Effector memory CD8-positive, alpha-beta T cell (primary cell): ENCODE results near the gene CBX2.

Experiments used
- ATAC-seq: fragments of 150-1000 bp; cut with Tn5 transposase; replicated peaks from 2 replicates; pipeline ENCODE4 v1.10.0; 2021; ENCODE audit warnings: mild to moderate bottlenecking, moderate library complexity
- DNase-seq, 3 experiments: peaks; one replicate each; pipeline ENCODE4 v3.0.0; 2021
- H3K27ac Mint-ChIP-seq, 2 donors: one replicate each; pipeline ENCODE4 v1.8.0; 2022; ENCODE audit warnings: mild to moderate bottlenecking in 2 of 2, mixed read lengths in 2 of 2, moderate library complexity in 2 of 2
- H3K27me3 Mint-ChIP-seq, 2 donors: one replicate each; pipeline ENCODE4 v1.8.0; 2022; ENCODE audit warnings: mixed read lengths in 2 of 2
- H3K36me3 Mint-ChIP-seq: one replicate; pipeline ENCODE4 v1.8.0; 2022; ENCODE audit warnings: mild to moderate bottlenecking, moderate library complexity, mixed read lengths; ENCODE audit not compliant: insufficient read depth
- H3K4me1 Mint-ChIP-seq, 2 donors: one replicate each; pipeline ENCODE4 v1.8.0; 2022; ENCODE audit warnings: low read depth in 2 of 2, mixed read lengths in 2 of 2
- H3K4me3 Mint-ChIP-seq, 2 donors: one replicate each; pipeline ENCODE4 v1.8.0; 2022; ENCODE audit warnings: mild to moderate bottlenecking in 2 of 2, mixed read lengths in 2 of 2, moderate library complexity in 2 of 2
- H3K9me3 Mint-ChIP-seq, 2 donors: one replicate each; pipeline ENCODE4 v1.8.0; 2022; ENCODE audit warnings: mixed read lengths in 2 of 2
- total RNA-seq, 9 experiments: gene quantifications; one replicate each; lab custom pipeline; 2026; lab: John Stamatoyannopoulos, UW

Gene CBX2
- 0.11 to 2.7 (median 1.1) reads per million in 9 experiments for total RNA-seq

DNA sequence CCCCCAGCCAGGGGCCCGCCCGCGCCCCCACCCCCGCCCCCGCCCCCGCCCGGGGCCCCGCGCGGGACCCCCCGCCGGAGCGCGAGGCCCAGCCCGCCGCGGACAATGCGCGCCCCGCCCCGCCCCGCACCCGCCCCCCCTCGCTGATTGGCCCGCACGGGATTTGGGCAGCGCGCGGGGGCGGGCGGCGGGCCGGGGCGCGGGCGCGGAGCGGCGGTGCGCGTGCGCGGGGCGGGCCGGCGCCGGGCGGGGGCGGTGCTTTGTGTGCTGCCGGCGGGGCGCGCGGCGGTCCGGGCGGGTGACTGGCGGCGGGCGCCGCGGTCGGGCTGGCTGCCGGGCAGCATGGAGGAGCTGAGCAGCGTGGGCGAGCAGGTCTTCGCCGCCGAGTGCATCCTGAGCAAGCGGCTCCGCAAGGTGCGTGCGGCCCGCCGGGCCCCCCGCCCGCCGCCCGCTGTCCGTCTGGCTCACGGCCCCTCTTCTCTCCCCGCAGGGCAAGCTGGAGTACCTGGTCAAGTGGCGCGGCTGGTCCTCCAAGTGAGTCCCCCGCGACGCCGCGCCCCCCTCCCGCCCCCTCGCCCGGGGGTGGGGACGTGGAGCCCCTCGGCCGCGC is at the start of gene CBX2:
TSS of gene CBX2 (plus strand) at position 255 of the 610 bp plus-strand sequence. CDS start at position 343, 88 bp downstream.
- Mint-ChIP-seq H3K27me3 (peaks cover 76 to 87% of the 10 kb centered on the region in 2 donors), H3K27ac (peak within 1 kb of the TSS in 1 of 2 donors; percentile 49), H3K4me1 (peaks cover 5 to 11% of the 10 kb centered on the region in 2 donors), H3K4me3 (peak within 1 kb of the TSS; percentile 84 to 88), H3K36me3 (peaks cover 12% of the 10 kb centered on the region), H3K9me3 (no peaks in the 10 kb centered on the region)
- peak; percentile 66 to 78 (median 71) for DNase-seq
- ATAC-seq = peak; percentile 84

DNA sequence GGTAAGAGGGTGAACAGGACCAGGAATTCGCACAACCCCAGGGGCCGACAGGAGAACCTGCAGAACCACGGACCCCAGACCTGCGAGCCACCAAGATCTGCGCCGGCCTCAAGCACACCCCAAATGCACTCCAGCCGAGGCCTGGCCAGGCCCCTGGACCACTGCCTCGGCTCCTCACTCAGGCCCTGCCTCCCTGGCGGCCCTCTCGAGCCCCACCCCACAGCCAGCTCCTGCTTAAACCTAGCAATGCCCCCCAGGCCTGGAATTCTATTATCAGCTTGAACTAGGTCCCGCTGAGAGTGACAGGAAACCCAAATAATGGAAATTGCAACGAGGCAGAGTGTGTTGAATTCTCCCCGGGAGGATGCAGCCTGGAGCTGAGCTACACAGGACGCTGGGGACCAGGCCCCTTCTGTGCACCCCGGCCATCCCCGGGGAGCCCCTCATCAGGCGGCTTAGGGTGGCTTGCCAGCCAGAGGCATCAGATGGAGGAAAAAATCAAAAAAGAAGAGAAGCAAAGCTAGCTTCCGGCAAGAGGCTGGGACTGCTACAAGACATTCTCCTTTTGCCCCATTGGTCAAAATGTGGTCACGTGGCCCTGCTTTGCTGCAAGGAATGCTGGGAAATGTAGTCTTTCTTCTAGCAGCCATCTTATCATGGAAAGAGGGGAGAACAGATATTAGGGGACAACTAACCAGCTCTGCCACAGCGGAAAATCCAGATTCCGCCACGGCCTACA is 49.6 kb upstream of the CBX2 start:
- Mint-ChIP-seq H3K4me1 (peaks cover 1 to 32% of the 10 kb centered on the region in 2 donors), H3K9me3 (no peaks in the 10 kb centered on the region), H3K36me3 (peaks cover 3% of the 10 kb centered on the region), H3K4me3 (peak overlapping the region; percentile 73 to 83), H3K27me3 (no peaks in the 10 kb centered on the region), H3K27ac (peak overlapping the region; percentile 88 to 91)
- ATAC-seq (peak; percentile 78), DNase-seq (peak; percentile 82 to 84 (median 83))

DNA sequence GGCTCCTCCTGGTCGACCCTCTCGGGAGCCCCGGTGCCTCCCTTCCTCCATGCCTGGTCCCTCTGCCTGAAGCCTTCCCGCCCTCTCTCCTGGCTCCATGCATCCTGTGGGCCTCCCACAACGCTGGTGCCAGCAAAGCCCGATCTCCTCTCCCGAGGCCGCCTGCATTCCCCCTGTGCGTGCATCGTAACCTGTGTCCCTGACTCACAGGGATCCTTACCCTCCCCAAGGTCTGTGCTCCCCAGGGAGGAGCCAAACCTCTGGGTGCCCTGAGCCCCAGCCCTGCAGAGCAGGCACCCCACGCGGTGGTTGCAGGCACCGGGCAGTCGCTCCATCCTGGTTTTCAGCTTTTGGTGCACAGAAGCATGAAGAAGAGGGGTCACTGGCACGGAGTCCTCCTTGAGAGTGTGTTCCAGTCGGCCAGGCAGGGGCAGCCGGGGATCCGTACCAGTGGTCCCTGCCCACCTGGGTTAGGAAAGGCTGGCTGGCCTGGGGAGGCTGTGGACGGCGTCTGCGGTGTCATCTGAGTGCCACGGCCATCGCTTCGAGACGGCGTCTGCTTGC is 49.0 kb upstream of the CBX2 start:
- H3K4me3 Mint-ChIP-seq = peak overlapping the region; percentile 73 to 83
- peak overlapping the region in 1 of 2 donors; percentile 88 for H3K27ac Mint-ChIP-seq
- peaks cover 3% of the 10 kb centered on the region for H3K36me3 Mint-ChIP-seq

DNA sequence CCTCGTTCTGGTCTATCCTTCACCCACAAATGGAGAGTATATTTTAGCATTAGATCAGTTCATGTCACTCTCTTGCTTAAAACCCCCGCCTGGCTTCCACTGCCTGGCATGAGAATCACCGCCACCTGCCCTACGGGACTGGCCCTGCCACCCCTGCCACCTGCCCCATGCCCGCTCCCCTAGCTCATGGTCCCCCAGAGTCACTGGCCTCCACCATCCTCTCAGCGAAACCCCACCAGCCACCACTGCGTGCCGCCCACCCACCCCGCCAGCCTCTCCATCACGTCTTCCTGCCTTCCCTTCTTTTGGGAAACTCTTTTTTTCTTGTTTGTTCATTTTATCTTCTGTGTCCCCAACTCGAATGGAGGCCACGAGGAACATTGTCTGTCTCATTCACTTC is 48.2 kb upstream of the CBX2 start:
- DNase-seq = no peak
- H3K27ac Mint-ChIP-seq = peak overlapping the region in 1 of 2 donors; percentile 88
- no peaks in the 10 kb centered on the region for H3K27me3 Mint-ChIP-seq
- H3K4me1 Mint-ChIP-seq = peaks cover 4 to 37% of the 10 kb centered on the region in 2 donors
- no peaks in the 10 kb centered on the region for H3K9me3 Mint-ChIP-seq
- ATAC-seq = no peak
- H3K4me3 Mint-ChIP-seq = peak overlapping the region in 1 of 2 donors; percentile 83
- H3K36me3 Mint-ChIP-seq = peaks cover 3% of the 10 kb centered on the region

More for the DNA sequence above, 49.0 kb upstream of the CBX2 start:
- no peak for DNase-seq
- no peaks in the 10 kb centered on the region for H3K27me3 Mint-ChIP-seq
- no peak for ATAC-seq
- H3K4me1 Mint-ChIP-seq = peaks cover 4 to 37% of the 10 kb centered on the region in 2 donors
- no peaks in the 10 kb centered on the region for H3K9me3 Mint-ChIP-seq

DNA sequence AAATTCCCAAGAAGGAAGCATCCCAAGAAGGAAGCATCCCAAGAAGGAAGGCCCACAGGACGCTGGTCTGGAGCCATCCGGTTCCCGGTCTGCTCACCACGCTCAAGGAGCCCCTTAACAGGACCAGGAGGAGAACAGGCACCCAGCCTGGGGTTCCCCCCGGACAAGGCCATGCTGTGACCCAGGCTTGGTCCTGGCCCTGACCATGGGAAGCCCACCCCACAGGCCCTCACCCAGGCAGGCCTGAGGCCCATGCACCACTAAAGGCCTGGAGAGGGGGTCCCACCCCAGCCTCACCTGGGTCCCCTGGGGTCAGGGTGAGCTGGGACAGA is 47.5 kb upstream of the CBX2 start:
- no peak for ATAC-seq
- H3K4me3 Mint-ChIP-seq = no peak overlapping the region
- no peaks in the 10 kb centered on the region for H3K9me3 Mint-ChIP-seq

DNA sequence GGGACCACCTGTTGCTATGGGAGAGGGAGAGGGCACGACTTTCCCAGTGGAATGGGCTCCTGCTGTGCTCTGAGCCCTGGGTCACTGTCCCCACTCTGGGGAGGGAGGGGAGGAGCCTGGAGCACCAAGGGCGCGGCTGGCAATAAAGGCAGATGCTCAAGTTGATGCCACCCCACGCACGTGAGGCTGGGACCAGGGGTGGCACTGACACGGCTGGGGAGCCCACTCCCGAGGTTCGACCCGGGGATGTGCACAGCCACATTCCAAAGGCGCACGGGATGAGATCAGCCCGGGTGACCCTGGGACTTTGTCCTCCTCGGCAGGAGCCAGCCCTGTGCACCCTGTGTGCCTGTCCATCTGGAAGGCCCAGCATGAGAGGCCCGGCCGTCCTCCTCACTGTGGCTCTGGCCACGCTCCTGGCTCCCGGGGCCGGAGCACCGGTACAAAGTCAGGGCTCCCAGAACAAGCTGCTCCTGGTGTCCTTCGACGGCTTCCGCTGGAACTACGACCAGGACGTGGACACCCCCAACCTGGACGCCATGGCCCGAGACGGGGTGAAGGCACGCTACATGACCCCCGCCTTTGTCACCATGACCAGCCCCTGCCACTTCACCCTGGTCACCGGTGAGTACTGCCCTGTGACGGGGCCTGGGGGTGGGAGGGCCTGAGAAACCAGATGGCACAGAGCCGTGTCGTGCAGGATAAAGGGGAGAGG is 47.0 kb upstream of the CBX2 start, which contains the start of gene ENPP7:
TSS of gene ENPP7 (plus strand) at position 175 of the 715 bp plus-strand sequence. CDS start at position 372, 197 bp downstream.
- ATAC-seq = no peak
- Mint-ChIP-seq H3K4me1 (peaks cover 4 to 37% of the 10 kb centered on the region in 2 donors), H3K27ac (peak within 1 kb of the TSS in 1 of 2 donors; percentile 88), H3K36me3 (peaks cover 3% of the 10 kb centered on the region), H3K27me3 (no peaks in the 10 kb centered on the region), H3K4me3 (peak within 1 kb of the TSS in 1 of 2 donors; percentile 96), H3K9me3 (no peaks in the 10 kb centered on the region)
- no peak for DNase-seq

More for the DNA sequence above, 47.5 kb upstream of the CBX2 start:
- no peak for DNase-seq
- H3K4me1 Mint-ChIP-seq = peaks cover 4 to 37% of the 10 kb centered on the region in 2 donors
- H3K36me3 Mint-ChIP-seq = peaks cover 3% of the 10 kb centered on the region
- H3K27ac Mint-ChIP-seq = no peak overlapping the region
- H3K27me3 Mint-ChIP-seq = no peaks in the 10 kb centered on the region

DNA sequence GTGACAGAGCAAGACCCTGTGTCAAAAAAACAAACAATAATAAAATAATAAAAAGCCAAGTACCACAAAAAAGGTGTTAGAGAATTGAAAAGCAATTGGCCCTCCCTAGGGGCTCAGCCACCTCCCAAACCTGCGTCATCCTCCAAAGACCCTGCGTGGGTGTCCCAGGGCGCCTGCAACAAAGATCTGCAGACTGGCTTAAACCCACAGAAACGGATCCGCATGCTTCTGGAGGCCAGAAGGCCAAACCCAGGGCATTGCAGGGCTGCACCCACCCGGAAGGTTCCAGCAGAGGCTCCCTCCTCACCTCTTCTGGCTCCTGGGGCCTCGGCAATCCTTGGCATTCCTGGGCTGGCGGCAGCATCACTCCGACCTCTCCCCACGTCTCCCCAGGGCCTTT is 45.7 kb upstream of the CBX2 start:
- Mint-ChIP-seq H3K27ac (peak overlapping the region; percentile 13 to 96), H3K36me3 (peaks cover 3% of the 10 kb centered on the region), H3K4me1 (peaks cover 4 to 37% of the 10 kb centered on the region in 2 donors), H3K9me3 (no peaks in the 10 kb centered on the region), H3K4me3 (peak overlapping the region in 1 of 2 donors; percentile 96), H3K27me3 (peaks cover 2% of the 10 kb centered on the region in 2 donors)
- DNase-seq = no peak
- no peak for ATAC-seq

DNA sequence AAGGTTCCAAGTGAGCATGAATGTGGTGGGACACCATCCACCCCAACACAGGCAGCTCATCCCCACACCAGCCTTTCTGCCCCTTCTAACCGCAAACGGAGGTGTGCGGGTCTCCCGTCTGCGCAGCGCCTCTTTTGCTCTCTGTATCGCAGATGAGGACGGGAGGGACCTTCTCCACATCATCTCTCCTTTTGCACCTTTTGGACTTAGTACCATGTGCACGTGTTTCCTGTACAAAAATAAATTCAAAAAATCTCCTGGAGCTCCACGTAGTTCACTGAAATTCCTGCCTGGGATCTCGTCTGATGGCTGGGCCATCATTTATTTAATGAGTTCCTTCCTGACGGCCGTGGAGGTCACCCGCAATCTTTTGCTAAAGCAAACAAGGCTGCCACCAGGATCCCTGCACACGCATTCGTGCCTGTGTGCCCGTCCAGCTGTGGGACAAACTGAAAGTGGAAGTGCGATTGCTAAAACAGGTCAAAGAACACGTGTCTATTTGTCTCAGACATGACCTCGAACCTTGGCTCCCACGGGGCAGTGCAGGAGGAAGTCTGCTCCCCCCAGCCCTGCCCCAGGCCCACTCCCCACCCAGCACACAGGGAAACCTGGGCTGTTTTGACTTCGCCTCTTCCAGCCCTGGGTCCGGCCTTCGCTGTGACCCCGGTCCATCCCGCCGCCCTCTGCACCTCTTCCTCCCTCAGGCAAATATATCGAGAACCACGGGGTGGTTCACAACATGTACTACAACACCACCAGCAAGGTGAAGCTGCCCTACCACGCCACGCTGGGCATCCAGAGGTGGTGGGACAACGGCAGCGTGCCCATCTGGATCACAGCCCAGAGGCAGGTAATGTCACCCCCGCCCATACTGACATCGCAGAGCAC is 44.9 kb upstream of the CBX2 start:
- ATAC-seq = peak; percentile 82
- H3K4me1 Mint-ChIP-seq = peaks cover 4 to 33% of the 10 kb centered on the region in 2 donors
- H3K27me3 Mint-ChIP-seq = peaks cover 10% of the 10 kb centered on the region in 2 donors
- H3K36me3 Mint-ChIP-seq = peaks cover 3% of the 10 kb centered on the region
- H3K9me3 Mint-ChIP-seq = no peaks in the 10 kb centered on the region
- peak overlapping the region; percentile 61 to 96 for H3K4me3 Mint-ChIP-seq
- peak overlapping the region; percentile 59 to 96 for H3K27ac Mint-ChIP-seq
- peak in 2 of 3 experiments; percentile 34 to 37 for DNase-seq

DNA sequence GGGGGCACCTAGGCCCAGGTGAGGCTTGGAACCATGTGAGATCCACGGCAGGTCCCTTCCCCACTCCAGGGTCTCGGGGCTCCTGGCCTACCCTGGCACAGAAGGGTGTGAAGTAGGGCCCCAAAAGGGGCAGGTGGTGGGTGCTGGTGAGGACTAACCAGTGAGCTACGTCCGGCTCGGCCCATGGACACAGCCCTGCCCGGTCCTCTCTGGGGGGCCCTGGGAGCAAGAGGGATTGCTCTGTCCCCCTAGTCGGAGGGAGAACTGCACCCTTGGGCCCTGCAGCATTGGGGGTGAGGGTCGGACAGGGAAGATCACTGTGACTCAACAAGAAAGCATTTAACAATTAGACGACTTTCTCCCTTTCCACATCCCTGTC is 44.3 kb upstream of the CBX2 start:
- H3K36me3 Mint-ChIP-seq = peaks cover 3% of the 10 kb centered on the region
- ATAC-seq (no peak), DNase-seq (no peak)
- peaks cover 4 to 29% of the 10 kb centered on the region in 2 donors for H3K4me1 Mint-ChIP-seq
- peak overlapping the region; percentile 59 to 96 for H3K27ac Mint-ChIP-seq
- H3K9me3 Mint-ChIP-seq = no peaks in the 10 kb centered on the region
- H3K4me3 Mint-ChIP-seq = peak overlapping the region; percentile 61 to 96
- H3K27me3 Mint-ChIP-seq = peaks cover 14 to 16% of the 10 kb centered on the region in 2 donors

DNA sequence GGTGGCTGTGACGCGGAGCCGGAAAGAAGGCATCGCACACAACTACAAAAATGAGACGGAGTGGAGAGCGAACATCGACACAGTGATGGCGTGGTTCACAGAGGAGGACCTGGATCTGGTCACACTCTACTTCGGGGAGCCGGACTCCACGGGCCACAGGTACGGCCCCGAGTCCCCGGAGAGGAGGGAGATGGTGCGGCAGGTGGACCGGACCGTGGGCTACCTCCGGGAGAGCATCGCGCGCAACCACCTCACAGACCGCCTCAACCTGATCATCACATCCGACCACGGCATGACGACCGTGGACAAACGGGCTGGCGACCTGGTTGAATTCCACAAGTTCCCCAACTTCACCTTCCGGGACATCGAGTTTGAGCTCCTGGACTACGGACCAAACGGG is 42.9 kb upstream of the CBX2 start:
- Mint-ChIP-seq H3K4me1 (peaks cover 4 to 19% of the 10 kb centered on the region in 2 donors), H3K27ac (no peak overlapping the region), H3K27me3 (peaks cover 29 to 30% of the 10 kb centered on the region in 2 donors), H3K9me3 (no peaks in the 10 kb centered on the region), H3K36me3 (peaks cover 3% of the 10 kb centered on the region), H3K4me3 (no peak overlapping the region)
- DNase-seq (no peak), ATAC-seq (no peak)

DNA sequence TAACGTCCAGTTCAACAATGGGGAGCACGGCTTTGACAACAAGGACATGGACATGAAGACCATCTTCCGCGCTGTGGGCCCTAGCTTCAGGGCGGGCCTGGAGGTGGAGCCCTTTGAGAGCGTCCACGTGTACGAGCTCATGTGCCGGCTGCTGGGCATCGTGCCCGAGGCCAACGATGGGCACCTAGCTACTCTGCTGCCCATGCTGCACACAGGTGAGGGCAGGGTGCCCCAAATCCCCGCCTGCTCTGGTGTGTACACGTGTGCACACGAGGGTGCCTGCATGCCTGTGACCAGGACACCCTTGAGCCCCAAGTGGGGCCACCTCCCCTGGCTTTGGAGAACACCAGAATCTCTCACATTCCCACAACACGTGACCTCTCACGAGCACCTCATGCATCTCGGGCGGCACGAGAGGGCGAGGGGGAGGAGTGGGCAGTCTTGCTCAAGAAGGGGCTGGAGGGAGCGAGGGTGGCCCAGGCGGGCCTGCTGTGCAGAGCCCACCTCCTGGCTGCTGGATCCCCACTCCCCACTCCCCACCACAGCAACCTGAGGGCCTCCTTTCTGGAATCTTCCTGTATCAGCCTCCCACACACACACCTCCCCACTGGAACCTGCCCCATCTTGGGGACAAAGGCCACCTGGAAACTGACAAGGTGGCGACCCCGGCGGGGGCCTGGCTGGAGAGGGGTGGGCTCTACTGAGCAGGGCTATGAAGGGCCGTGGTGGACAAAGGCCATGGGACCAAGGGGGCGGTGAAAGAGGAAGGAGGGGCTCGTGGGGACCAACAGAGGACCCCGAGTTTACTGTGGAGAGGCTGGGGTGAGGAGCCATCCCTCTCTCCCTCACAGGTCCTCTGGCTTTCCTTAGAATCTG is 40.7 kb upstream of the CBX2 start:
- DNase-seq = no peak
- Mint-ChIP-seq H3K27me3 (peaks cover 37 to 44% of the 10 kb centered on the region in 2 donors), H3K4me1 (peaks cover 4 to 16% of the 10 kb centered on the region in 2 donors), H3K27ac (no peak overlapping the region), H3K9me3 (no peaks in the 10 kb centered on the region), H3K4me3 (no peak overlapping the region), H3K36me3 (peaks cover 3% of the 10 kb centered on the region)
- ATAC-seq = no peak
